IPS DF 4.7 (cell line): ENCODE measurements around the gene CALR.
"Not testable (repeated sequence)": the region's sequence is repeated elsewhere in the genome, so short reads cannot be mapped to it uniquely, and the experiment has no call there.

Experiments
- DNase-seq: peaks from one replicate; pipeline ENCODE4 v3.0.0-alpha.2; 2013; ENCODE audit warnings: low spot score; ENCODE audit errors: extremely low read depth

CALR gene

GRCh38 chr19:12933287-12934072, 4.9 kb upstream of the CALR start, which contains the start of gene FARSA:
TSS of gene FARSA (minus strand) at chr19:12933711. CDS start at chr19:12933696, 15 bp downstream.
- DNase-seq = no peak

GRCh38 chr19:12935071-12935470, 3.3 kb upstream of the CALR start:
- no peak for DNase-seq

GRCh38 chr19:12936582-12936981, 1.8 kb upstream of the CALR start:
- DNase-seq = no peak

GRCh38 chr19:12937093-12937926, 1.1 kb upstream of the CALR start:
- no peak for DNase-seq

- no peak for DNase-seq
Observed at GRCh38 chr19:12938779-12939601, 581 bp downstream of the CALR start.

GRCh38 chr19:12939975-12940423, 1.6 kb downstream of the CALR start:
- DNase-seq = no peak

GRCh38 chr19:12940897-12941296, 2.5 kb downstream of the CALR start:
- no peak for DNase-seq

GRCh38 chr19:12943437-12944044, 5.1 kb downstream of the CALR start:
- no peak for DNase-seq

GRCh38 chr19:12944104-12944674, 5.8 kb downstream of the CALR start:
- DNase-seq = no peak

- no peak for DNase-seq
Observed at GRCh38 chr19:12945479-12946091, 7.2 kb downstream of the CALR start, which contains the start of gene RAD23A. TSS of gene RAD23A (plus strand) at chr19:12945862. CDS start at chr19:12945949, 87 bp downstream.

GRCh38 chr19:12946092-12946721, 7.8 kb downstream of the CALR start:
- DNase-seq = no peak

- DNase-seq = no peak
Observed at GRCh38 chr19:12946731-12947496, 8.5 kb downstream of the CALR start.

- no peak for DNase-seq
Observed at GRCh38 chr19:12947702-12948611, 9.5 kb downstream of the CALR start.

GRCh38 chr19:12948612-12949362, 10.4 kb downstream of the CALR start:
- no peak for DNase-seq

GRCh38 chr19:12949363-12950283, 11.2 kb downstream of the CALR start:
- no peak for DNase-seq

GRCh38 chr19:12952050-12952449, 13.6 kb downstream of the CALR start:
- DNase-seq = not testable (repeated sequence)
